Gastrocnemius medialis (tissue), 4 donors: Measurements from ENCODE around the gene MAST2.
"Not testable (repeated sequence)": the region's sequence is repeated elsewhere in the genome, so short reads cannot be mapped to it uniquely, and the experiment has no call there.

Experiments
- CTCF ChIP-seq, 5 experiments: fragments of 450-650 bp in 3 of 5; fragments of 200-600 bp in 2 of 5; sonication (generic) in 2 of 5; IDR thresholded peaks in 4 of 5; conservative IDR thresholded peaks in 1 of 5; 1 replicate in 4 of 5; 2 replicates in 1 of 5; pipeline ENCODE4 v1.5.1; 2016 to 2019; ENCODE audit warnings: antibody characterized with exemption in 5 of 5, mild to moderate bottlenecking in 3 of 5, moderate library complexity in 3 of 5
- POLR2A ChIP-seq, 2 donors: fragments of 450-650 bp; IDR thresholded peaks; one replicate each; pipeline ENCODE4 v1.6.1; 2017; ENCODE audit warnings: antibody characterized with exemption in 2 of 2, mild to moderate bottlenecking in 2 of 2, moderate library complexity in 2 of 2

- not testable (repeated sequence) for TF ChIP-seq CTCF (IDR thresholded peaks at IDR 0.05 in 4 of 5, conservative IDR thresholded peaks at IDR 0.05 in 1 of 5); POLR2A (IDR thresholded peaks at IDR 0.05)
Observed at GRCh38 chr1:45836861-45837260, 33.4 kb downstream of the MAST2 start.
